WTC11 (cell line): ENCODE data around the gene CPLX3.

ENCODE experiments used
- CREB1 ChIP-seq: sonication (generic); formaldehyde crosslinking; IDR thresholded peaks from 2 replicates; pipeline ENCODE4 v1.8.0; 2023; ENCODE audit warnings: mild to moderate bottlenecking, missing genetic modification reagents
- CTCF ChIP-seq: fragments of 200-600 bp; IDR thresholded peaks from 2 replicates; pipeline ENCODE4 v1.8.0; 2022; ENCODE audit warnings: antibody characterized with exemption
- HMGA2 ChIP-seq: fragments of 250-450 bp; sonication (Bioruptor Pico); IDR thresholded peaks from 2 replicates; pipeline ENCODE4 v1.4.0; 2021; ENCODE audit warnings: mild to moderate bottlenecking, moderate library complexity
- JUN ChIP-seq: sonication (generic); formaldehyde crosslinking; IDR thresholded peaks from 2 replicates; pipeline ENCODE4 v1.8.0; 2023; ENCODE audit warnings: mild to moderate bottlenecking, missing genetic modification reagents
- TEAD1 ChIP-seq: sonication (generic); formaldehyde crosslinking; IDR thresholded peaks from 2 replicates; pipeline ENCODE4 v1.8.0; 2022; ENCODE audit warnings: mild to moderate bottlenecking, missing genetic modification reagents
- ZNF512 ChIP-seq: sonication (generic); formaldehyde crosslinking; IDR thresholded peaks from 2 replicates; pipeline ENCODE4 v1.8.1; 2022; ENCODE audit warnings: missing genetic modification reagents, borderline replicate concordance
- TF ChIP-seq, protein P1 (sequence below): sonication (generic); formaldehyde crosslinking; IDR thresholded peaks from 2 replicates; pipeline ENCODE4 v1.8.0; 2022; ENCODE audit warnings: mild to moderate bottlenecking, missing genetic modification reagents

GRCh38 chr15:74869726-74870407, 43.4 kb downstream of the CPLX3 start:
- TF ChIP-seq, protein P1, sequence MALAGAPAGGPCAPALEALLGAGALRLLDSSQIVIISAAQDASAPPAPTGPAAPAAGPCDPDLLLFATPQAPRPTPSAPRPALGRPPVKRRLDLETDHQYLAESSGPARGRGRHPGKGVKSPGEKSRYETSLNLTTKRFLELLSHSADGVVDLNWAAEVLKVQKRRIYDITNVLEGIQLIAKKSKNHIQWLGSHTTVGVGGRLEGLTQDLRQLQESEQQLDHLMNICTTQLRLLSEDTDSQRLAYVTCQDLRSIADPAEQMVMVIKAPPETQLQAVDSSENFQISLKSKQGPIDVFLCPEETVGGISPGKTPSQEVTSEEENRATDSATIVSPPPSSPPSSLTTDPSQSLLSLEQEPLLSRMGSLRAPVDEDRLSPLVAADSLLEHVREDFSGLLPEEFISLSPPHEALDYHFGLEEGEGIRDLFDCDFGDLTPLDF (CRISPR knock-in tag): no peak
- TF ChIP-seq CTCF (no peak), JUN (no peak), ZNF512 (CRISPR knock-in tag) (no peak), HMGA2 (CRISPR knock-in tag) (no peak), CREB1 (no peak), TEAD1 (CRISPR knock-in tag) (no peak)
